ENCODE results near the gene GPR153. TPM values are rescaled to one million over a fixed set of nuclear protein-coding genes. Genes with fewer than 3 reads are reported as not detected.

GPR153 gene
- total RNA-seq, 1 experiment from 2014 or later, result 11.8 TPM

- no peak for DNase-seq (ENCODE audit: low read depth)
Observed at GRCh38 chr1:6287029-6287428, 26.1 kb upstream of the GPR153 start.

GRCh38 chr1:6286266-6286665 is 25.4 kb upstream of the GPR153 start:
- no peak for DNase-seq (ENCODE audit: low read depth)

- no peak for DNase-seq (ENCODE audit: low read depth)
Observed at GRCh38 chr1:6285336-6285735, 24.4 kb upstream of the GPR153 start.

- DNase-seq (ENCODE audit: low read depth), result no peak
Observed at GRCh38 chr1:6282577-6283270, 21.8 kb upstream of the GPR153 start.

- no peak for DNase-seq (ENCODE audit: low read depth)
Observed at GRCh38 chr1:6281511-6282402, 20.9 kb upstream of the GPR153 start.

- peak; percentile 63 for DNase-seq (ENCODE audit: low read depth)
Observed at GRCh38 chr1:6280761-6281451, 20.0 kb upstream of the GPR153 start.

GRCh38 chr1:6279613-6280383 is 18.9 kb upstream of the GPR153 start:
- DNase-seq (ENCODE audit: low read depth), result no peak

GRCh38 chr1:6279066-6279465 is 18.2 kb upstream of the GPR153 start:
- DNase-seq (ENCODE audit: low read depth), result no peak

- no peak for DNase-seq (ENCODE audit: low read depth)
Observed at GRCh38 chr1:6278263-6278662, 17.4 kb upstream of the GPR153 start.

GRCh38 chr1:6276811-6277555 is 16.1 kb upstream of the GPR153 start:
- DNase-seq (ENCODE audit: low read depth), result no peak

- peak; percentile 95 for DNase-seq (ENCODE audit: low read depth)
Observed at GRCh38 chr1:6275826-6276782, 15.2 kb upstream of the GPR153 start.

GRCh38 chr1:6274622-6275139 is 13.8 kb upstream of the GPR153 start:
- DNase-seq (ENCODE audit: low read depth), result no peak

GRCh38 chr1:6274102-6274501 is 13.2 kb upstream of the GPR153 start:
- no peak for DNase-seq (ENCODE audit: low read depth)

GRCh38 chr1:6273380-6273891 is 12.5 kb upstream of the GPR153 start:
- DNase-seq (ENCODE audit: low read depth), result peak; percentile 82

- no peak for DNase-seq (ENCODE audit: low read depth)
Observed at GRCh38 chr1:6272868-6273267, 12.0 kb upstream of the GPR153 start.

- no peak for DNase-seq (ENCODE audit: low read depth)
Observed at GRCh38 chr1:6272452-6272851, 11.6 kb upstream of the GPR153 start.

GRCh38 chr1:6271554-6271953 is 10.7 kb upstream of the GPR153 start:
- DNase-seq (ENCODE audit: low read depth), result no peak

- no peak for DNase-seq (ENCODE audit: low read depth)
Observed at GRCh38 chr1:6271006-6271405, 10.1 kb upstream of the GPR153 start.

- no peak for DNase-seq (ENCODE audit: low read depth)
Observed at GRCh38 chr1:6270401-6270800, 9.5 kb upstream of the GPR153 start.

All from RPMI7951 (cell line).